ENCODE data around the gene TRIM14.
A peak's percentile ranks its signal among the peaks of the same experiment; 100 is the strongest.
"Not testable (repeated sequence)": the region's sequence is repeated elsewhere in the genome, so short reads cannot be mapped to it uniquely, and the experiment has no call there.

The TRIM14 gene

DNA sequence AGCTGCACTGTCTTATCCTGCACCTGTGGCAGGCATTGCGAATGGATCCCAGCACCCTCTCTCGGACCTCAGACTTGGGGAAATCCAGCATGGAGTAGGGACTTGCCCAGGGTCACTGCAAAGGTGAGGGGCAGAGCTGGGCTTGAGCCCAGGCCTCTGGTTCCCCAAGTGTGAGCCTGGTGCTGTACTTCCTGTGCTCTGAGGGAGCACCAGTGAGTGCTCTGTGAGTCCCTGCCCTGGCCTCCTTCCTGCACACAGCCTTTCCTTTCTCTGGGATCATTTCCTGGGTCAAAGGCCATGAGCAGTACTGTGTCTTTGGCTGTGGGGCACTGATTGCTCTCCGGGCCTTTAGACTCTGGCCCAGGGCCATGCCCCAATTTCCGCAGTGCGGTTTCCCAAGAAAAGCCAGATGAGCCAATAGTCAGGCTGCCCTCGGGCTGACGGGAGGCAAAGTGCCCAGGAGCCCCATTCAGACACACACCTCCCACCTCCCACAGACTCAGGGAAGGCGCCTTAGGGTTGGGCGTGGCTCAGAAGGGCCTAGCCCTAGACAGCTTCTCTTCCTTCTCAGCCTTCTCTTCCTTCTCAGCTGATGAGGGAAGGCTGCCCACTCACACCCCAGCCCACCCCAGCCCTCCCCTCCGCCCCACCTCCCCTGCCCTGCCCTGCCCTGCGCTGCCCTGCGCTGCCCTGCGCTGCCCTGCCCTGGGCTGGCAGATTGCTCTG, 23.3 kb upstream of the TRIM14 start:
- no peak for DNase-seq (ENCODE audit: extremely low read depth in 1 of 2, low read depth in 1 of 2)

DNA sequence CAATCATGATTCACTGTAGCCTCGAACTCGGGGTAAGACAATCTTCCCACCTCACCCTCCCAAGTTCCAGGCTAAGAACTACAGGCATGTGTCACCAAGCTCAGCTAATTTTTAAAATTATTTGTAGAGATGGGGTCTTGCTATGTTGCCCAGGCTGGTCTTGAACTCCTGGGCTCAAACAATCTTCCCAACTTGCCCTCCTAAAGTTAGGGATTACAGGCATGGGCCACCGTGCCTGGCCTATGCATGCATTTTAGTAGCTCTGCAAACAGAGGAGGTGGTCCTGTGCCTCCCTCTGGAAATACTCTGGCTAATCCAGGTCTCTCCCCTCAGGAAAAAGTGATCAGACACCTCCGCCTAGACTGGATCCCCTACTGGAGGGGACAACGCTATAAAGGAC, 21.5 kb upstream of the TRIM14 start:
- no peak for DNase-seq (ENCODE audit: extremely low read depth in 1 of 2, low read depth in 1 of 2)

DNA sequence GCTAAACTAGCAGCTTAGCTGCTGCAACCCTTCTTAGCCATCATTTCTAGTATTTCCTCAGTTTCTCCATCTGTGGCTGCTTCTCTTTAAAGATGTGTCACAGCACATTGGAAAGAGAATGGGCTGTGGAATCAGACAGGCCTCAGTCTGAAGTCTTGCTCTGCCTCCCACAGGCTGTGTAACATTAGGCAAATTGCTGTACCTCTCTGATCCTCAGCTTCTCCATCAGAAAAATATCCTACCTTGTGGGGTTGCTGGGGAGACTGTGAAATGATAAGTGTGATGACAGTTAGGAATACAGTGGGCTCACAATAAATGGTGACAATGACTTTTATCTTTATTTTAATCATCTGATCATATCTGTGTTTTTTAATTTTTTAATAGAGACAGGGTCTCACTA, 17.5 kb upstream of the TRIM14 start:
- no peak for DNase-seq (ENCODE audit: extremely low read depth in 1 of 2, low read depth in 1 of 2)

GRCh38 chr9:98135938-98136337, 16.9 kb upstream of the TRIM14 start:
- DNase-seq (ENCODE audit: extremely low read depth in 1 of 2, low read depth in 1 of 2), result no peak

DNA sequence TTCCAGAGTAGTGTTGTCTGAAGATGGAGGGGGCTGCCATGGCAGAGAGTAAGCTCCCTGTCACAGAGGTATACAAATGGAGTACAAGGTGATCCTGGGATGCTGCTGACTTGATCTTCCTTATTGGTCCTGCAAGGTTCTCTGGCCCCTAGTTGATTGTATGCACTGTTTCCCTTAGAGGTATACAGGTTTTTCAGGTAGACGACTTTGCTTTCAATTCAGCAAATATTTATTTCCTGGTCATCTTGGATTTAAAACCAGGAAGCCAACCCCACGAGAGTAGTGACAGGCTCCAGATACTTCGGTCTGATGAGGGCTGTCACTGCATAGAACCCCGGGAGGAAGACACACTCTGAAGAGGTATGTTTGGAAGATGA, 16.5 kb upstream of the TRIM14 start:
- DNase-seq (ENCODE audit: extremely low read depth in 1 of 2, low read depth in 1 of 2), result no peak

GRCh38 chr9:98134702-98135557, 15.9 kb upstream of the TRIM14 start:
- DNase-seq (ENCODE audit: extremely low read depth in 1 of 2, low read depth in 1 of 2), result no peak

DNA sequence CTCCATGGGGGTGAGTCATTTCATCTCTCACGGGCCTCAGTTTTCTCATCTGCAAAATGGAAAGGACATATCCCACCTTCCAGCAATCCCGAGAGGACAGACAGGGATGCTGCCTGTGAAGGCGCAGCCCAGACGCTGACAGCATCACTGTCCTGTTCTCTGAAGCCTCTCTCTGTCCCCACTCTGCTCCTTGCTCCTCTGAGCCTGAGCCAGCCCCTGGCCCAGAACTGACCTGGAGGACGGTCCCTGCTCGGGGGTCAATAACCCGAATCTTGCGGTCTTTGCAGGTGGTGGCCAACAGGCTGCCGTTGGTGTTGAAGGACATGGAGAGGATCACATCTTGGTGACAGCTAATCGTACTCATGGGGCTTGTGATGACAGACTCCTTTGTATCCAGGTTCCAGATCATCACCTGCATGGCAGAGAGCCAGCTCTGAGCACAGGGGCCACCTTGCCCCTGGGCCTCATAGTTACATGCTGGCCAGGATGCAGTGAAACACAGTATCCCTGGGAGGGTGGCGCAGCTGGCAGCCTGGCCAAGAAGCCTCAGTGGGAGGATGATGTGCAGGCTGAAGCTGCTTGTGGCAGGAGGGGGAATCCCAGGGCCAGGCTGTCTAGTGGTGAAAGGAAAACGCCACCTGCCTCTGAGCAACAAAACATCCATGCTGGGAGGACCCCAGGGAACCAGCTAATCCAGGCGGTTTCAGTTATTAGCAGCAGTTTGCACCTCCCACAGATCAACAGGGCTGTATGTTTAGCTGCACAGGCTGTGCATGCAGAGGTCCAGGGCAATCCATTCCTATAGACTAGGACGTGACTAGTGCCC, 14.0 kb upstream of the TRIM14 start:
- no peak for DNase-seq (ENCODE audit: extremely low read depth in 1 of 2, low read depth in 1 of 2)

- DNase-seq (ENCODE audit: extremely low read depth in 1 of 2, low read depth in 1 of 2), result no peak
Measured at GRCh38 chr9:98132158-98132557, 13.1 kb upstream of the TRIM14 start.

DNA sequence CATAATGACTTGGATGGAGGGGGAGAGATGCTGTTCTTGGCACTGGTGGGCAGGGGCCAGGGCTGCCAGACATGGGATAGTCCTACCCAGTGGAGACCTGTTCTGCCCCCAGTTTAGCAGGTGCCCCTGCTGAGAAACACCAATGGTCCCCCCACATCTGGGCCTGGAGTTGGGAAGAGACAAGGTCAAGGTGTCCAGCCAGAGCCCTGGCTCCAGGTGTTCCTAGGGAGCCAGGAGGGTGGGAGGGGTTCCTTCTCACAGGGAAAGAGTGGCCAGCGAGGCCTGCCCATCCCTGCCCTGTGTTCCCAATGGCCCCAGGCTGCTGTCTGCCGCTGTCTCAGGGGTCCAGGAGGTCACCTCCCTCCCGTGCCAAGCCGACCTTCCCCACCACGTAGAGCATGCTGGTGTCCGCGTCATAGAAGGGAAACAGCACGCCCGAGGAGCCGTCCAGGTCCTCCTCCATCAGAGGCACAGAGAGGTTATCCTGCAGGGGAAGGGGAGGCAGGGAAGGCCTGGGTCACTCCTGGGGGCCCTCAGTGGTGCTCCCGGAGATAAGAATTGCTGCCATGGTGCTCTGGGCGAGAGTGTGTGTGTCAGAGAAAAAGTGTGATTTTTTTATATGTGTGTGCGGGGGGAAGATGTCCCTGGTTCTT, 11.7 kb upstream of the TRIM14 start:
- DNase-seq (ENCODE audit: extremely low read depth in 1 of 2, low read depth in 1 of 2), result no peak

GRCh38 chr9:98130060-98130459, 11.0 kb upstream of the TRIM14 start:
- not testable (repeated sequence) for DNase-seq (ENCODE audit: extremely low read depth in 1 of 2, low read depth in 1 of 2)

GRCh38 chr9:98129451-98129881, 10.4 kb upstream of the TRIM14 start:
- no peak for DNase-seq (ENCODE audit: extremely low read depth in 1 of 2, low read depth in 1 of 2)

DNA sequence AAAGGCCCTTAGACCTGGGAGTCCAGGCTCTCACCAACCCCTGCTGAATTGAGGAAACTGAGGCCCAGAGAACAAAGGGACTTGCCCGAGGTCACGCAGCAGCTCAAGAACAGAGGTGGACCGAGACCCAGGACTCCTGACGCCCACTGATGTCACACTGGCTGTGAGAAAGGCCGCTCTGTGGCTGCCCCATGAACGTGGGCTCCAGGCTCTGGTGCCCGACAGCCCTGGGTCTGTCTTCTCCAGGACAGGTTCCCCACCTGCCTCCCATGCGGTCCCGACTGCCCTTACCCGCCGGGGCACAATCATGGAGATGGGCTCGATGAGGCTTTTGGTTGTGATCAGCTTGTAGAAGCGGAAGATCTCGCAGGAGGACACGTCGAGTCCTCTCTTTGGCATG, 9.3 kb upstream of the TRIM14 start:
- DNase-seq (ENCODE audit: extremely low read depth in 1 of 2, low read depth in 1 of 2), result no peak

GRCh38 chr9:98127226-98127625, 8.2 kb upstream of the TRIM14 start:
- no peak for DNase-seq (ENCODE audit: extremely low read depth in 1 of 2, low read depth in 1 of 2)

GRCh38 chr9:98124637-98125426, 5.8 kb upstream of the TRIM14 start:
- DNase-seq (ENCODE audit: extremely low read depth in 1 of 2, low read depth in 1 of 2), result no peak

DNA sequence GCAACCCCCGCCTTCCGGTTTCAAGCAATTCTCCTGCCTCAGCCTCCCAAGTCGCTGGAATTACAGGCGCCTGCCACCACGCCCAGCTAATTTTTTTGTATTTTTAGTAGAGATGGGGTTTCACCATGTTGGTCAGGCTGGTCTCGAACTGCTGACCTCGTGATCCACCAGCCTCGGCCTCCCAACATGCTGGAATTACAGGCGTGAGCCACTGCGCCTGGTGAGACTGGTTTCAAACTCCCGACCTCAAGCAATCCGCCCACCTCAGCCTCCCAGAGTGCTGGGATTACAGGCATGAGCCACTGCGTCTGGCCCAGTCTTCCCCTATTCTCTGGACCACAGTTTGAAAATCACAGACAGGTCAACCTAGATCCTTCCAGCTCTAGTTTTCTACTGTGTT, 5.1 kb upstream of the TRIM14 start:
- not testable (repeated sequence) for DNase-seq (ENCODE audit: extremely low read depth in 1 of 2, low read depth in 1 of 2)

GRCh38 chr9:98121058-98121457, 2.0 kb upstream of the TRIM14 start:
- DNase-seq (ENCODE audit: extremely low read depth in 1 of 2, low read depth in 1 of 2), result no peak

DNA sequence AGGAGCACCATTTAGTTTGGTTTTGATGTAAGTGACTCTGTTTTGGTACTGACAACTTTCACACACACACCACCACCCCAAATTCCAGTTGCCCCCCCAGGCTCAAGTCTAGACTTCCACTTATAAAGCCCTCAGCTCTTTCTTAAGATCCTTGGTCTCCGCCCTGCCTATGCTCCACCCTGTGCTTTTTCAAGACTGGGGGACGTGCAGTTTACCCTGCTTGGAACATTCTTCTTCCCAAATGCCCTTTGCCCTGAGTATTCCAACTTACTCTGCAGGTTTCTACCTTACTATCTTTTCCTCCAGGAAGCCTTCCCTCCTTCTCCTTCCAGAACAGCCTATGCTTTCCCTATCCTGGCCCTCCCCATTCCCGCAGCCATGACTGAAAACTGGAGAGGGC, 1.5 kb upstream of the TRIM14 start:
- no peak for DNase-seq (ENCODE audit: extremely low read depth in 1 of 2, low read depth in 1 of 2)

GRCh38 chr9:98117984-98118639, 910 bp downstream of the TRIM14 start:
- peak in 1 of 2 donors; percentile 22 for DNase-seq (ENCODE audit: extremely low read depth in 1 of 2, low read depth in 1 of 2)

- DNase-seq (ENCODE audit: extremely low read depth in 1 of 2, low read depth in 1 of 2), result not testable (repeated sequence)
Measured at GRCh38 chr9:98117097-98117496, 1.9 kb downstream of the TRIM14 start.

GRCh38 chr9:98109052-98109451, 10.0 kb downstream of the TRIM14 start:
- no peak for DNase-seq (ENCODE audit: extremely low read depth in 1 of 2, low read depth in 1 of 2)
